Measurements from ENCODE around the gene ZNF641. TPM values are rescaled to one million over a fixed set of nuclear protein-coding genes. Genes with fewer than 3 reads are reported as not detected.
"Not testable (repeated sequence)": the region's sequence is repeated elsewhere in the genome, so short reads cannot be mapped to it uniquely, and the experiment has no call there.

ZNF641 gene
- total RNA-seq, 1 experiment from 2014 or later = 12.1 TPM

DNA sequence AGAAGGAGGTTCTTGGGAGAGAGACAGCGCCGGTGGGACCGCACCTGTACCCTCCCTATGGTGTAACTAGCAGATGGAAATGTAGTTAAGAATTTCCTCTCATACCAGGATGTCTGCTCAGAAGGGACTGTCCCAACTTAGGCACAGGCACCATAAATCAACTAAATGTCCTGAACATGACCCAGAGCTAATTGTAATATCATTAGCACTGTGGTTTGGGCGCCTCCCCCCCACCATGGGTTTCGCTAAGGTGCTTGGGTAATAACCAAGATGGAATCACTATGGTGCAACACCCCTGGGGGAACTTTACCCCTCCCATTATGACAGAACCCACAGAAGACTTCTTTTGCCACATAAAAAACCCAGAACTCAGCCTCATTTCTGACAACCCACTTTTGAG, 15.9 kb downstream of the ZNF641 start:
- intact Hi-C loops (cut with micrococcal nuclease) = no loop called here
- no peak overlapping the region for H3K9ac ChIP-seq (ENCODE audit: low read length)
- no peak for TF ChIP-seq SP1 (IDR thresholded peaks at IDR 0.05; ENCODE audit: low read depth)
- no peak for TF ChIP-seq EGR1 (IDR thresholded peaks at IDR 0.05; ENCODE audit: low read depth)
- TF ChIP-seq POLR2AphosphoS5 (IDR thresholded peaks at IDR 0.05; ENCODE audit: low read depth, low read length) = no peak
- TF ChIP-seq, protein P1, sequence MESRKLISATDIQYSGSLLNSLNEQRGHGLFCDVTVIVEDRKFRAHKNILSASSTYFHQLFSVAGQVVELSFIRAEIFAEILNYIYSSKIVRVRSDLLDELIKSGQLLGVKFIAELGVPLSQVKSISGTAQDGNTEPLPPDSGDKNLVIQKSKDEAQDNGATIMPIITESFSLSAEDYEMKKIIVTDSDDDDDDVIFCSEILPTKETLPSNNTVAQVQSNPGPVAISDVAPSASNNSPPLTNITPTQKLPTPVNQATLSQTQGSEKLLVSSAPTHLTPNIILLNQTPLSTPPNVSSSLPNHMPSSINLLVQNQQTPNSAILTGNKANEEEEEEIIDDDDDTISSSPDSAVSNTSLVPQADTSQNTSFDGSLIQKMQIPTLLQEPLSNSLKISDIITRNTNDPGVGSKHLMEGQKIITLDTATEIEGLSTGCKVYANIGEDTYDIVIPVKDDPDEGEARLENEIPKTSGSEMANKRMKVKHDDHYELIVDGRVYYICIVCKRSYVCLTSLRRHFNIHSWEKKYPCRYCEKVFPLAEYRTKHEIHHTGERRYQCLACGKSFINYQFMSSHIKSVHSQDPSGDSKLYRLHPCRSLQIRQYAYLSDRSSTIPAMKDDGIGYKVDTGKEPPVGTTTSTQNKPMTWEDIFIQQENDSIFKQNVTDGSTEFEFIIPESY (IDR thresholded peaks at IDR 0.05; ENCODE audit: extremely low read depth, insufficient replicate concordance, low read length) = no peak
- TF ChIP-seq SRF (IDR thresholded peaks at IDR 0.05; ENCODE audit: low read depth) = no peak
- no peak for TF ChIP-seq CBX3 (IDR thresholded peaks at IDR 0.05; ENCODE audit: low read depth)
- no peak for TF ChIP-seq JUND (IDR thresholded peaks at IDR 0.05)
- TF ChIP-seq POLR2A (IDR thresholded peaks at IDR 0.05; ENCODE audit: borderline replicate concordance, extremely low read depth, insufficient read depth, insufficient read length) = no peak
- no peak for TF ChIP-seq EZH2 (IDR thresholded peaks at IDR 0.05)
- TF ChIP-seq, protein P2, sequence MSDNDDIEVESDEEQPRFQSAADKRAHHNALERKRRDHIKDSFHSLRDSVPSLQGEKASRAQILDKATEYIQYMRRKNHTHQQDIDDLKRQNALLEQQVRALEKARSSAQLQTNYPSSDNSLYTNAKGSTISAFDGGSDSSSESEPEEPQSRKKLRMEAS (IDR thresholded peaks at IDR 0.05) = no peak
- no peak for TF ChIP-seq RAD21 (IDR thresholded peaks at IDR 0.05; ENCODE audit: low read depth)
- TF ChIP-seq, protein P3, sequence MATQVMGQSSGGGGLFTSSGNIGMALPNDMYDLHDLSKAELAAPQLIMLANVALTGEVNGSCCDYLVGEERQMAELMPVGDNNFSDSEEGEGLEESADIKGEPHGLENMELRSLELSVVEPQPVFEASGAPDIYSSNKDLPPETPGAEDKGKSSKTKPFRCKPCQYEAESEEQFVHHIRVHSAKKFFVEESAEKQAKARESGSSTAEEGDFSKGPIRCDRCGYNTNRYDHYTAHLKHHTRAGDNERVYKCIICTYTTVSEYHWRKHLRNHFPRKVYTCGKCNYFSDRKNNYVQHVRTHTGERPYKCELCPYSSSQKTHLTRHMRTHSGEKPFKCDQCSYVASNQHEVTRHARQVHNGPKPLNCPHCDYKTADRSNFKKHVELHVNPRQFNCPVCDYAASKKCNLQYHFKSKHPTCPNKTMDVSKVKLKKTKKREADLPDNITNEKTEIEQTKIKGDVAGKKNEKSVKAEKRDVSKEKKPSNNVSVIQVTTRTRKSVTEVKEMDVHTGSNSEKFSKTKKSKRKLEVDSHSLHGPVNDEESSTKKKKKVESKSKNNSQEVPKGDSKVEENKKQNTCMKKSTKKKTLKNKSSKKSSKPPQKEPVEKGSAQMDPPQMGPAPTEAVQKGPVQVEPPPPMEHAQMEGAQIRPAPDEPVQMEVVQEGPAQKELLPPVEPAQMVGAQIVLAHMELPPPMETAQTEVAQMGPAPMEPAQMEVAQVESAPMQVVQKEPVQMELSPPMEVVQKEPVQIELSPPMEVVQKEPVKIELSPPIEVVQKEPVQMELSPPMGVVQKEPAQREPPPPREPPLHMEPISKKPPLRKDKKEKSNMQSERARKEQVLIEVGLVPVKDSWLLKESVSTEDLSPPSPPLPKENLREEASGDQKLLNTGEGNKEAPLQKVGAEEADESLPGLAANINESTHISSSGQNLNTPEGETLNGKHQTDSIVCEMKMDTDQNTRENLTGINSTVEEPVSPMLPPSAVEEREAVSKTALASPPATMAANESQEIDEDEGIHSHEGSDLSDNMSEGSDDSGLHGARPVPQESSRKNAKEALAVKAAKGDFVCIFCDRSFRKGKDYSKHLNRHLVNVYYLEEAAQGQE (IDR thresholded peaks at IDR 0.05; ENCODE audit: low read depth) = no peak
- no peak for TF ChIP-seq SIN3A (IDR thresholded peaks at IDR 0.05; ENCODE audit: low read depth)
- no peak for TF ChIP-seq EZH2phosphoT487 (IDR thresholded peaks at IDR 0.05; ENCODE audit: borderline replicate concordance)
- H3K4me1 ChIP-seq (ENCODE audit: control insufficient read depth in 1 of 2, insufficient read depth in 2 of 2, low read length in 2 of 2) = no peaks in the 10 kb centered on the region
- H3K4me3 ChIP-seq (replicated peaks in 1 of 2; ENCODE audit: low read depth in 1 of 2, low read length in 2 of 2) = no peak overlapping the region
- H3K36me3 ChIP-seq (ENCODE audit: control insufficient read depth in 1 of 2, insufficient read depth in 2 of 2, low read length in 2 of 2) = no peaks in the 10 kb centered on the region
- DNase-seq (ENCODE audit: low read depth, low spot score) (no peak), ATAC-seq (no peak)
- ChIA-PET POLR2A (no interaction called here), RAD21 (ENCODE audit: low non-redundant PET in 1 of 2, low total read pairs in 2 of 2, uncharacterized antibody in 2 of 2, unreplicated experiment in 2 of 2) (no interaction called here), CTCF (no interaction called here)
- BruUV-seq (replicated peaks) = no TSS peak
- H3K9me3 ChIP-seq (ENCODE audit: control insufficient read depth in 1 of 2, insufficient read depth in 1 of 2, low read depth in 1 of 2, low read length in 2 of 2) = no peaks in the 10 kb centered on the region
- H3K79me2 ChIP-seq (ENCODE audit: insufficient read depth, low read length) = no peaks in the 10 kb centered on the region
- H3K4me2 ChIP-seq (ENCODE audit: low read length) = no peak overlapping the region
- no peak overlapping the region for H3K27ac ChIP-seq (ENCODE audit: low read depth, low read length)
- no peaks in the 10 kb centered on the region for H3K9me2 ChIP-seq (ENCODE audit: insufficient read depth)
- H2AFZ ChIP-seq (ENCODE audit: low read depth, low read length, poor library complexity, severe bottlenecking) = no peak overlapping the region
- H3K27me3 ChIP-seq (ENCODE audit: insufficient read depth, low read length) = no peaks in the 10 kb centered on the region
- H4K20me1 ChIP-seq (ENCODE audit: insufficient read depth) = no peaks in the 10 kb centered on the region

DNA sequence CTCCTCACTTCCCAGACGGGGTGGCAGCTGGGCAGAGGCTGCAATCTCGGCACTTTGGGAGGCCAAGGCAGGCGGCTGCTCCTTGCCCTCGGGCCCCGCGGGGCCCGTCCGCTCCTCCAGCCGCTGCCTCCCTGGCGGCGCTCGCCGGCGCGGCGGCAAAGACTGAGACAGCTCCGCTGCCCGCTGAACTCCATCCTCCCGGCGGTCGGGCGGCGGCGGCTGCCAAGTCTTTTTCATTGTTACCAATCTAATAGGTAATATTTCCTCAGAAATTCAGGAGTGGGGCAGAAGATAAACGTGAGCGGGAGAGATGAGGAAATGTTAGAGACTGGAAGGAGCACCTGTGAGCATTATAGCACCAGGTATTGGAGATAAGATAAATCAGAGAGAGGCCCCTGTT, 17.0 kb downstream of the ZNF641 start:
- H3K9me3 ChIP-seq (ENCODE audit: control insufficient read depth in 1 of 2, insufficient read depth in 1 of 2, low read depth in 1 of 2, low read length in 2 of 2); H3K9ac ChIP-seq (ENCODE audit: low read length); H3K4me1 ChIP-seq (ENCODE audit: control insufficient read depth in 1 of 2, insufficient read depth in 2 of 2, low read length in 2 of 2); H3K4me2 ChIP-seq (ENCODE audit: low read length); ATAC-seq; H2AFZ ChIP-seq (ENCODE audit: low read depth, low read length, poor library complexity, severe bottlenecking); CTCF ChIA-PET; H4K20me1 ChIP-seq (ENCODE audit: insufficient read depth); DNase-seq (ENCODE audit: low read depth, low spot score); BruUV-seq (replicated peaks); H3K79me2 ChIP-seq (ENCODE audit: insufficient read depth, low read length); H3K9me2 ChIP-seq (ENCODE audit: insufficient read depth); POLR2A ChIA-PET; intact Hi-C loops (cut with micrococcal nuclease); H3K27me3 ChIP-seq (ENCODE audit: insufficient read depth, low read length); H3K27ac ChIP-seq (ENCODE audit: low read depth, low read length); H3K36me3 ChIP-seq (ENCODE audit: control insufficient read depth in 1 of 2, insufficient read depth in 2 of 2, low read length in 2 of 2); H3K4me3 ChIP-seq (replicated peaks in 1 of 2; ENCODE audit: low read depth in 1 of 2, low read length in 2 of 2); RAD21 ChIA-PET (ENCODE audit: low non-redundant PET in 1 of 2, low total read pairs in 2 of 2, uncharacterized antibody in 2 of 2, unreplicated experiment in 2 of 2): not testable (repeated sequence)
